ENCODE data around the gene HOXA9. TPM values are rescaled to one million over a fixed set of nuclear protein-coding genes. Genes with fewer than 3 reads are reported as not detected.

HOXA9 gene
- total RNA-seq, result 8.6 and 13.5 TPM in 2 replicates

DNA sequence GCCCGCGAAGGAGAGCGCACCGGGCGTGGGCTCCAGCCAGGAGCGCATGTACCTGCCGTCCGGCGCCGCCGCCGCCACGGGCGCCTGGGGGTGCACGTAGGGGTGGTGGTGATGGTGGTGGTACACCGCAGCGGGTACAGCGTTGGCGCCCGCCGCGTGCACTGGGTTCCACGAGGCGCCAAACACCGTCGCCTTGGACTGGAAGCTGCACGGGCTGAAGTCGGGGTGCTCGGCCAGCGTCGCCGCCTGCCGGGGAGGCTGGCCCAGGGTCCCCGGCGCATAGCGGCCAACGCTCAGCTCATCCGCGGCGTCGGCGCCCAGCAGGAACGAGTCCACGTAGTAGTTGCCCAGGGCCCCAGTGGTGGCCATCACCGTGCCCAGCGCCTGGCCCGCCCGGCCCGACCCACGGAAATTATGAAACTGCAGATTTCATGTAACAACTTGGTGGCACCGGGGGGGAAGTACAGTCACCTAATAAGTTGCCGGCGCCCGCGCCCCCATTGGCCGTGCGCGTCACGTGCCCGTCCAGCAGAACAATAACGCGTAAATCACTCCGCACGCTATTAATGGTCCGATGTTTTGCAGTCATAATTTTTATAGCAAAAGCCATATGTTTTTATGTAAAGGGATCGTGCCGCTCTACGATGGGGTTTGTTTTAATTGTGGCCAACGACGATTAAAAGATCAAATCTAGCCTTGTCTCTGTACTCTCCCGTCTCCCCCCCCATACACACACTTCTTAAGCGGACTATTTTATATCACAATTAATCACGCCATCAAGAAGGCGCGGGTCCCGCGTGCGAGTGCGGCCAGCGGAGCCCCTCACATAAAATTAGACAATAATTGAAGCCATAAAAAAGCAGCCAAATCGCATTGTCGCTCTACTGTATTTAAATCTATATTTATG is at the start of gene HOXA9:
Gene HOXA9 (minus strand): TSS at position 449 of the 907 bp plus-strand sequence. CDS start 80 bp downstream, at position 369.

DNA sequence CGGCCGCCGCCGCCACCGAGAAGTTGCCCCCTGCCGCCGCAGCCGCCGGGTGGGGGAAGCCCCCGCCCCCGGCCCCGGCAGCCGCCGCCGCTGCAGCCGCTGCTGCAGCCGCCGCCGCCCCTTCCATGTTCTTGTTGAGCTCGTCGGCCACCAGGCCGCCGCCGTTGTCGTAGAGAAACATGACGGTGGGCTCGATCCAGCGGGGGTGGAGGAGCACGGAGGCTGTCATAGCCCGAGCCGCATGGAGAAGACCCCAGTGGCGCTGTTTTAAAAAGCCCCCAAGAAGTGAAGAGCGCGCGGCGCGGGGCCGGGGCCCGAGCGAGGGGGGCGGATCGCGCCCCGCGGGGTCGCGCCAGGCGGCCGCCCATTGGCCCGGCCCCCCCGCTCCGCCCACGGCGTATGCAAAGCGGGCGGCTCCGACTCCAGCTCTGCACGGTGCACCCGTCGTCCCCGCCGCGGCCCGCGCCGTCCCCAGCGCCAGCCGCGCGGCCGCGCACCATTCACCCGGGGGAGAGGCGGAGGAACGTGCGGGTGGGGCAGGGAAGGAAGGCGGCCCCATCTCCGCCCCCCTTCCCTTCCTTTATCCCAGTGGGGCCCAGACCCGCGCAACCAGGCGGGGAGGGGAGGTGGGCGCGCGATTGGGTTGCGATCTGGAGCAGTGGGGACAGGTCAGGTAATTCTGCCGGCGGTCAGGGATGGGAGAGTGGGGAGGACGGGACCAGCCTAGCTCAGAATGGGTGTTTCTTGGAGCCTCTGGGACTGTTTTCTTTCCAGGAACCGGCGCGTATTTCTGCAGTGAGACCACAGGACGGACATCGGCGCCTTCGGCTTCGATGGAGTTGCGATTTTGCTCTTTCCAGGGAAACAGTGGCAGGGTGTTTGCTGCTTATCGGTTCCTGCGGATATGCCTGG is 34.8 kb upstream of the HOXA9 start, which contains the start of gene HOXA13:
Gene HOXA13 (minus strand): TSS at position 243 of the 912 bp plus-strand sequence. CDS start 14 bp downstream, at position 229.

DNA sequence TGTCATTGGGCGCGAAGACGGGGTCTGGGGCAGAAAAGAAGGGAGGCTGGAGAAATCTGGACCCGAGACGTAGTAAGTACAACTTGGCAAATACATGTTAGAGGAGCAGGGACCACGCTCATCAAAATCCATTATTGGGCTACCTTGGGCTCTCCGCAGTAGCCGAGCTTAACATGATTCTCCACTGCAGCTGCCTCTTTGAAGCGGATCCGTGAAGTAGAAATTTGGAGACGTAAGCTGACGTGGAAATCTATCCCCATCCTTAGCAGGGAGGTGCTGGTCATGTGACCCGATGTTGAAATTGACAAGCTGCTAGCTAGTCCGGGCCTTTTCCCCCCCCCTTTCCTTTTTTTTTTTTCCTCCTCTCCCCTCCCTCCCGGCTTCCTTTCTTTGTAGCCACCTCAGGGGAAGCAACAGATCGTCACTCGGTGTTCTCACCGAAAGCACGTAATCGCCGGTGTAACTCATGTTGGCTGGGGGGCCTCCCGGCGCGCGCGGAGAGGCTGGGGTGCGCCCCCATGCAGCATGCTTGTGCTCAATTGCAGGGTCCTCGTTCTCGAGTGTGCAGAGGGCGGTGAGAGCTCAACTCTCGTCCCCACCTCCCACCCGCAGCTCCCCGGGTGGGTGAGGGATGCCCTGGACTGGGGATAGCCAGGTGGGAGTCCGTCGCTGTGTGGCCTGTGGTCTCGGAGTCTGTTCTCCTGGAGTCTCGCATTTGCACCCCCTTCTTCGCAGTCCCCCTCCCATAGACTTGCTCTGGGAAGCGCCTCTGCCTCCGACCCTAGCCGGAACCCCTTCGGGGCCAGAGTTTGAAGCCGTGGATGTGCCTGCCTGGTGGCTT is 19.9 kb upstream of the HOXA9 start, which contains the start of gene HOXA11:
Gene HOXA11 (minus strand): TSS at position 220 of the 841 bp plus-strand sequence. CDS start 88 bp downstream, at position 132.

DNA sequence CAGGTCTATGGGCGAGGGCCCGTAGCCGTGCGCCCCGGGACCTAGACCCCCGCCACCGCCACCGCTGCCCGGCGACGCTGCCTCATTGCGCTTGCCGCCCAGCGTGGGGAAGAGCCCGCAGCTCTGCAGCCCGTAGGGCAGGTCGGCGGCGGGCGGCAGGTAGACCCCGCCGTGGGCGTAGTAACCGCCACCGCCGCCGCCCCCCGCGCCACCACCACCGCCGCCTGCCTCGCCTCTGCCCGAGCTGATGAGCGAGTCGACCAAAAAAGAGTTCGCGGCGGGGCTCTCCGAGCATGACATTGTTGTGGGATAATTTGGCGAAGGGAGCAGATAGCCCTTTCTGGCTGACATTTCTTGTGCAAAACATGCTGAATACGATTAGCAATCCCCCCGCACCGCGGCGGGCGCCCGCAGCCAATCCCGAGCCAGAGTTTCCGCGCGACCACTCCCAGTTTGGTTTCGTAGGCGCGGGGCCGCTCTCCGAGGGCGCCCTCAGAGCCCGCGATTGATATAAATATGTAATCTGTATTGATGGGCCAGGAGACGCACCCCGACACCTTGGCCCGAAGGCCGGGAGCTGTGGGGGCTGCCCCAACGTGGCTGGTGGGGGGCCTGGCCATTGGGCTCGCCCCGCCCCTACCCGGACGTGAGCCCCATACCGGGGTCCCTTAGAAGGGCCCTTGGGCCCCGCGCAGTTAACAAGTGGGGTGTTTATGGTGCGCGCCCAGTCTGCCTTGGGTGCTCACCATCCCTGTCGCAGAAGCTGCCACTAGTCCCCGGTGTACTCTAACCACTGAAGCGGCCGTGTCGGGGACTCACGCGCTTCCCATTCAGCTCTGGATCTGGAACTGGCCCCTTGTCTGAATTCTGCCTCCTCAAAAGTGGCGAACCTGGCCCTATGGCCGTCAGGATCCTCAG is 8.9 kb upstream of the HOXA9 start, which contains the start of gene HOXA10:
Gene HOXA10 (minus strand): TSS at position 365 of the 918 bp plus-strand sequence. CDS start 14 bp downstream, at position 351.

DNA sequence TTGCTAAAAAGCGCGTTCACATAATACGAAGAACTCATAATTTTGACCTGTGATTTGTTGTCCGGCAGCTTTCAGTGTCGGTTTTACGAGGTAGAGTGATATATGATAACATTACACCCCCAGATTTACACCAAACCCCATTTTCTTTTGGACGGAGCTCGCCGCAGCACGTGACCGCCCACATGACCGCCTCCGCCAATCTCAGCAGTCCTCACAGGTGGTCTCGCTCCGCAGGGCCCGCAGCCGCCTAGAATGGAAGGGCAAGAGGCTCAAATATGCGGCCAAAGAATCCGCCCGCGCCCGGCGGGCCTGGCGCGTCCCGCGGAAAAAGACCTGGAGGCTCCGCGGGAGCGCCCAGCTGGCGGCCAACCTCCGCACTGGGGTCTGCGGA is 8.8 kb downstream of the HOXA9 start, which contains the start of gene HOXA7:
Gene HOXA7 (minus strand): TSS at position 168 of the 391 bp plus-strand sequence. CDS start 130 bp downstream, at position 38.

DNA sequence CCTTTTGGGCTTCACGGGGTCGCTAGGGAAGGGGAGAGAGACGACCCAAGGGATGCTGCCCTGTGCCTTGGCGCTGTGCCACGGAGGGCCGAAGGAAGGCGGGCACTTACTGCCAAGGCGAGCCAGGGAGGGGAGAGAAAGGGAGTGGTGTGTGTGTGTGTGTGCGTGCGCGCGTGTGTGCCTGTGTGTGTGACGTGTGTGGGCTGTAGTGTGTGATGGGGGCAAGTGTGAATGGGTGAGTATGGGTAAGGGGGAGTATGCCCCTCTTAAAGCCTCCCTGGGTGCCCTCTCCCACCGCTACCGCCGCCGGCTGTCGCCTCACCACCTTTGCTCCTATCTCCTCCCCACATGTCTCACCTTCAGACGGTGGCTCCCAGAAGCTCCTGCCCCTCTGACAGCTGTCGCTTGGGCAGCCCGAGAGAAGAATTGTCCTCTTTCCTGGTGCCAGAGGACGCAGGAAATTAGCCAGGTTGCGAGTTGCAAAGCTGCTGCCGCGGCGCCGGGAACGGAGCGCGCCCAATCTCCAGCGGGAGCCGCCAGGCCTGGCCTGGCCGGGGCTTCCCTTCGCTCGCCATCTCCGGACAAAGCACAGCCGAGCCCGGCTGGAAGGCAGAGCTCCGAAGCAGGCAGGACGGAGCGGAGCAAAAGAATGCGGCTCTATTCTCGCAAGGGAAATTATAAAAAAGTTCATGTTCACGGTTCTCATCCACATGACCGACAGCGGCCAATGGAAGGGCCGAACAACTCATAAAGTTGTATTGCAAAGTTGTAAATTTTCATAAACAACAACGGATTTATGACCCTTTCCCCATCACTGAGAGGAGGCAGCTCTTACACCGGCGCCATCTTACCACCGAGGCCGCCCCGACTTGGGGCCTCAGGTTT is 13.2 kb downstream of the HOXA9 start, which contains the start of gene HOXA3:
Gene HOXA3 (minus strand): TSS at position 653 of the 885 bp plus-strand sequence. CDS start 41,943 bp downstream, outside the sequence.

DNA sequence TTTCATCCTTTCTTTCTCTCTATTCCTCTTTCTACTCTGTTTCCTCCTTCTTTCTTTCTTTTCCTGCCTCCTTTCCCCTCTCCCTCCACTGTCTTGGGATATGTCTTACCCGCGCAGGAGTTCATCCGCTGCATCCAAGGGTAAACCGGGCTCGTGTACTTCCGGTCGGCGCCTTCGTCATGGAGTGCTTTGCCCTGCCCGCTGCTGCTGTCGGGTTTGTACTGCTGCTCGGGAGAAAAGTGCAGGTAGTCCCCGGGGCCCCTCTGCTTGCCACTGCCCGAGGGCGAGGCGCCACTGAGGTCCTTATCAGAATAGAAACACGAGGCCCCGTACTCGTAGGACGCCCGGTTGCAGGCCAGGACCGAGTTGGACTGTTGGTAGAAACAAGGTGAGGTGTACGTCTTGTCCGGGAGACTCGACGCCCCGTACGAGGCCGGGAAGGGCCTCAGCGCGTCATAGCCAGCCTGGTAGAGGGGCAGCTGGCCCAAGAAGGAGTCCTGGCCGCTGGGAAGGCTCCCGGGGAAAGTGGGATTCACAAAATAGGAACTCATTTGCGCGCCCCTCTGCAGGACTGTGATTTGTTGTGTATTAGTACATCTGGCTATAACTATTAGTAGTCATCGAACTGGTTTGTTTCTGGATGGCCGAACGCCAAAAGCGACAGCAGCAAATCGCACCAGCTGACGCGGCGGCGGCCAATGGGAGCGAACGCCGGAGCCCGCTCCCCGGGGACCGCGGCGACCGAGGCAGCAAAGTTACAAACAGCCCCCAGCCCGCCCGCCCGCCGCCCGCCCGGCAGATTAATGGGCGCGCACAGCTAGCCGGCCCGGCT is 17.9 kb downstream of the HOXA9 start, which contains the start of gene HOXA6:
Gene HOXA6 (minus strand): TSS at position 576 of the 832 bp plus-strand sequence. CDS start 25 bp downstream, at position 551.

DNA sequence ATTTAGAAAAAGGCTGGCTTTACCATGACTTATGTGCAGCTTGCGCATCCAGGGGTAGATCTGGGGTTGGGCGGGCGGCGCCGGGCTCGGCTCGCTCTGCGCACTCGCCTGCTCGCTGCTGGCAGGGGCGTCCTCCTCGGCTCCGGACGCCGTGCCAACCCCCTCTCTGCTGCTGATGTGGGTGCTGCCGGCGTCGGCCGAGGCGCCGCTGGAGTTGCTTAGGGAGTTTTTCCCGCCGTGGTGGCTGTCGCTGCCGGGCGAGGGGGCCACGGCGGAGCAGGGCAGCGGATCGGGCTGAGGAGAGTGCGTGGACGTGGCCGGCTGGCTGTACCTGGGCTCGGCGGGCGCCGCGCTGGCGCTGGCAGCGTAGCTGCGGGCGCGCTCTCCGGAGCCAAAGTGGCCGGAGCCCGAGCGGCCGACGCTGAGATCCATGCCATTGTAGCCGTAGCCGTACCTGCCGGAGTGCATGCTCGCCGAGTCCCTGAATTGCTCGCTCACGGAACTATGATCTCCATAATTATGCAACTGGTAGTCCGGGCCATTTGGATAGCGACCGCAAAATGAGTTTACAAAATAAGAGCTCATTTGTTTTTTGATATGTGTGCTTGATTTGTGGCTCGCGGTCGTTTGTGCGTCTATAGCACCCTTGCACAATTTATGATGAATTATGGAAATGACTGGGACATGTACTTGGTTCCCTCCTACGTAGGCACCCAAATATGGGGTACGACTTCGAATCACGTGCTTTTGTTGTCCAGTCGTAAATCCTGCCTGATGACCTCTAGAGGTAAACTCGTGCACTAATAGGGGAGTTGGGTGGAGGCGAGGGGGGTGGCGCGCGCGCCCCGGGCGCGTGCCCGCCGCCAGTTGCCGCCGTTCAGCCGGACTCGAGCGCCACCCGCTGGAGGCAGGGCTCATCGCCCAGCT is 22.1 kb downstream of the HOXA9 start, which contains the start of gene HOXA5:
Gene HOXA5 (minus strand): TSS at position 659 of the 927 bp plus-strand sequence. CDS start 74 bp downstream, at position 585.

DNA sequence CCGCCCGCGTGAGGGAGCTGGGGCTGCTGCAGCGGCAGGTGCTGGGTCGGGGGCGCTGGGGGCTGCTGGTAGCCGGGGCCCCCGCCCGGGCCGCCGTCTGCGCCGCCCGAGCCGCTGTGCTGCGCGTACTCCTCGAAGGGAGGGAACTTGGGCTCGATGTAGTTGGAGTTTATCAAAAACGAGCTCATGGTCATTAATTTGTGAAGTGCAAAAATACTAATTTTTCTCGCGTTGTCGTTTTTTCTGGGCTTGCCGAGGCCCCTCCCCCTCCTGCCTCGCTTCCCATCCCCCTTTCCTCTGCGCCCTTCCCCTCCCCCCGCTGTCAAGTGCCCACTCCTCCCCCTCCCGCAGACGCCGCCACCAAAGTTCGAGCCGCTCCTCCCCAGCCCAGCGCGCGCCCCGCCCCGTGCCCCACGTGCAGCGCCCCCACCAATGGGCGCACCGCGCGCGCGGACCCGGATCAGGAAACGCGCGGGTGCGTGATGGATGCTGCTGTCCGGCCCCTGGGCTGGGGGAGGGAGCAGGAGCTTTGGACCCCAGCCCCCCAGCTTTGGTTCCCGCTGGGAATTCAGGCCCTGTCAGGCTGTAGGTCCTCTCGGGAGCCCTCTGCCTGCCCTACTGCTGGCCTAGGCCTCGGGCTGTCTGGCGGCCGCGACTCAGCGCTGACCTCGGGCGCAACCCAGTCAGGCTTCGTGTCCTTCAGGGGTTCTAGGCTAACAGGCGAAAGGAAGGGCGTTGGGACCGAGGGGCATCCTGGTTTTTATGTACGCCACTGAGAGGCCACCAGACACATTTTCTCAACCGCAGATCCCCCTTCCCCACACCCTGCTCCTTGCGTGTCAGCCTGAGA is 34.6 kb downstream of the HOXA9 start, which contains the start of gene HOXA4:
Gene HOXA4 (minus strand): TSS at position 218 of the 850 bp plus-strand sequence. CDS start 24 bp downstream, at position 194.

Other genes starting within 250 kb of the HOXA9 start
- 0.59 and 1.2 TPM in 2 replicates for gene HOXA1, start 69.5 kb downstream of the HOXA9 start, total RNA-seq
- gene HOXA2, start 62.9 kb downstream of the HOXA9 start, total RNA-seq, result 0.30 and 0.32 TPM in 2 replicates
- gene HOXA4, start 34.8 kb downstream of the HOXA9 start, total RNA-seq, result 0.60 and 0.89 TPM in 2 replicates
- gene HOXA5, start 21.9 kb downstream of the HOXA9 start, total RNA-seq, result 1.8 and 2.7 TPM in 2 replicates
- 3.6 and 5.8 TPM in 2 replicates for gene HOXA6, start 17.8 kb downstream of the HOXA9 start, total RNA-seq
- 3.1 and 6.8 TPM in 2 replicates for gene HOXA3, start 13.0 kb downstream of the HOXA9 start, total RNA-seq
- 1.0 and 1.8 TPM in 2 replicates for gene HOXA7, start 8.9 kb downstream of the HOXA9 start, total RNA-seq
- 13.7 and 26.7 TPM in 2 replicates for gene HOXA10, start 8.8 kb upstream of the HOXA9 start, total RNA-seq
- gene HOXA11, start 19.7 kb upstream of the HOXA9 start, total RNA-seq, result 13.2 and 13.4 TPM in 2 replicates
- 6.8 and 10.0 TPM in 2 replicates for gene HOXA13, start 34.6 kb upstream of the HOXA9 start, total RNA-seq
- gene EVX1, start 77.3 kb upstream of the HOXA9 start, total RNA-seq, result 0.09 TPM in 1 of 2 replicates, not detected in the other

Measured in smooth muscle cell of the umbilical artery (primary cell).